GM18498 (cell line): ENCODE data around the gene RHEX.
"Not testable (repeated sequence)": the region's sequence is repeated elsewhere in the genome, so short reads cannot be mapped to it uniquely, and the experiment has no call there.

Experiments
- ATAC-seq: cut with Tn5 transposase; IDR thresholded peaks from one replicate; pipeline ENCODE4 v1.9.1; 2021; ENCODE audit warnings: mild to moderate bottlenecking, moderate library complexity; ENCODE audit not compliant: unreplicated experiment

Gene RHEX

DNA sequence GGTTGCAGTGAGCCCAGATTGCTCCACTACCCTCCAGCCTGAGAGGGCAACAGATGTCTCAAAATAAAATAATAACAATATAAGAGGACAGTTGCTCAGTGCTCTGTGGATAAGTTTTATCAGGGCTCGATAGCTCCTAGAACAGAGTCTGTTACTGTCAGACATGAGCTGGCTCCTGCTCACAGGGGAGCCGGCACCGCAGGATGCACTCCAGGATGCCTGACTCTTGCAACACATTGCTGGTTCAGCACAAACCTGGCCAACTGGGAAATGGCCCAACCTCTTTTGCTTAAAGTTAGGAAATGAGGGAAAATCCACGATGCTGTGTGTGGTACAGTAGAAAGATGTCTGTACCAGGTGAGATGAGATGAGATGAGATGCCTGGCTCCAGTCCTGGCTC, 23.5 kb upstream of the RHEX start:
- ATAC-seq, result no peak

DNA sequence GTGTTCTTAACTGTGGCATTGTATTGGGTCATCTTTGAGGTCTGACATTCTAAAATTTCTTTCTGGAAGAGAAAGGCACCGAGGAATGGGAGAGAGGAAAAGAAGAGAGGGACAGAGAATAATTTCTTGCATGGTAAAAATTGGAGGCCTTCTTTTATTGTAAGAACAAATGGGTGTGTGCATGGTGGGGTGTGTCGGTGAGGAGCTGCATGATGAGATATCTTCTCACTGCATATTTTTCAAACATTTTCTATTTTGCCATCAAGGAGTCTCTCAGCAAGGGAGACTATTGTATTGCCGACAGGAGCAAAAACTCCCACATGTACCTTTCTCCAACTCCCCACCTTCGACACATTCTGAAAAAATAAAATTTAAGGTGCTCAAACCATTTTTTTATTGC, 22.8 kb upstream of the RHEX start:
- no peak for ATAC-seq

DNA sequence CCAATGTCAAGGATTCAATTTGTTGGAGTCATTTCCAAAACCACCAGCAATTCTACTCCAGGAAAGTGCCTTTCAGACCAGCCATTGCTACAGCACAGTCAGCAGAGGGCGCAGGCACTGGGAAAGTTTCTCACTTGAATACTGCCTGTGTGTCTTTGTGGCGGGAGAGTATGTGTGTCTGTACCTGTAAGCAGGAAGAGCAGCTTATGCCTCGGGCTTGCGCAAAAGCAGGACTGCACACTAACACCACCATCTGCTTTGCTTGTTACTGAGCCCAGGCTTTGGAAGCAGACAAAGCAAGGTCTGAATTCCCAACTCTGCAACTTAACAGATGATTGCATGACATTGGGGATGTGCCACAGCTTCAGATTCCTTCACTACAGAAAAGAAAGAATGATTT, 22.3 kb upstream of the RHEX start:
- peak; percentile 74 for ATAC-seq

DNA sequence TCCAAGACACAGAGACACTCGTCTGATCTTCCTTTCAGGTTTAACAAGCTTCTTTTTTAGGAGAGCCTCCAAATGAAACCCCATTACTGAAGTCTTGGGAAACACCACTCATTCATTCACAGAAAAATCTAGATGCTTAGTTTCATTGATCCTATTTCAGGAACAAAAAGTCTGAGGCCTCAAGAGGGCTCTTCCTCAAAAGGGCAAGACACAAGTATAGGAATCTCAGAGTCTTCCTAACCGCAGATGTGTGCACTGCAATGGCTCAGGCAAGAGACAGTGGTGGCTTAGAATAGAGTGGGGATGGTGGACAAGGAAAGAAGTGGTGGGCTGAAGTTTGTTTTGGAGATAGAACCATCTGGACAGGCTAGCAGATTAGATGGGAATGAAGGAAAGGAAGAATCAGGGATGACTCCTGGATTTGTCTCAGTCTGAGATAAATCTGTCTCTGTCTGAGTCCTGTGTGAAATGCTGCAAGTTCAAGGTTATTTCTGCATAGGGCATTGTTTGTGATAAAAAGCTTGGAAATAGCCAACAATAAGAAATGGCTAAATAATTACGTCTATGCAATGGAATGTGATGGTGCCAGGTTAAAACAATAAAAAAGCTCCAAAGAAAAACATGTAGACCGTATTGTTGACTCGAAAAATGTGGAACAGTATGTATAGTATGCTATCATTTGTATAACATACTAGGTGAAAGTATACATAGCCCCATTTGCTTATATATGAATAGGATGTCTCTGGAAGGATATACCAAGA, 20.4 kb upstream of the RHEX start:
- no peak for ATAC-seq

DNA sequence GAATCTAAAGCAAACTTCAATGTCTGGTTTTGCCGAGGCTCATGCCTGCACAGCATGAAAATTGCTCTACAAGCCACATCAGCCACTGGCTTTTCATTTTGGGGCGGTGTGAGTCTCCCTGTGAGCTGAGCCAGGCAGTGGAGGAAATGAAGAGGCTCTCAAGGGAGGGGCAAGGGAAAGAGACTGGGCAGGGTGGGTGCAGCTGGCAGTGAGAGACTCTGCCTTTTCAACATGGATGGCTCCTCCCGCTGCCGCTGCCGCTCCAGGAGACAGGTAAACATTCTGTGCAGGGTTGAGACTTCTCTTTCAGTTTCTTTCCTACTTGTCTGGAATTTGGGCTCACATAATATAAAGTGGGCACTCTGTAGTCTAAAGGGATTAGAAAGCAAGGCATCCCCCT, 17.9 kb upstream of the RHEX start:
- no peak for ATAC-seq

DNA sequence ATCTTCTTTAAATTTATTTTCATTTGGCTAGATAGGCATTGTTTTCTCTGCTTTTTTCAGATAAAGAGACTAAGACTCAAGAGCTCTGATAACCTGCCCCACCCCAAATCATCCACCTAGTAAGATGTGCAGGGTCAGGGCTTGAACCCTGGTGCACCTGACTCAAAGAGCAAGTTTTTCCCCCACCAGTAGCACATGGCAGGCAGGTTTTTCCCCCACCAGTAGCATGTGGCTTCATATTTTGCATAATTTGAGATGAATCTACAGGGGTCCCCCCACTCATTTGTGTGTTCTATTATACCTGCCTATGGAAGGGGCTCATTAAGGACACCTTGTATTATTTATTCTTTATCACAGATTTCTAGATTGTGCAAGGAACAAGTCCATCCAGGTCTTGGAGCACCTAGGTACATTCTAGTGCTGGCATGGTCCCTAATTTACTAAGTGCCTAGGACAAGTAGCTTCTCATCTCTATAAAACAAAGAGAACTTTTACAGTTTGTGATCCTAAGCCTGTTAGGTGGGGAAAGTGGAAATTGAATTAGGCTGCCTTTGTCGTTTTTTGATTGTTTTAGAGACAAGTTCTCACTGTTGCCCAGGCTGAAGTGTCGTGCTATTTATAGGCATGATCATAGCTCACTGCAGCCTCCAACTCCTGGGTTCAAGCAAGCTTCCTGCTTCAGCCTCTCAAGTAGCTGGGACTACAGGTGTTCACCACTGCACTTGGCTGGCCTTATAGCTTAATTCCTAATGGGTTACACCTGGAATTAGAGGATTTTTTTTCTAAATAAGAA, 16.1 kb upstream of the RHEX start:
- ATAC-seq, result no peak

DNA sequence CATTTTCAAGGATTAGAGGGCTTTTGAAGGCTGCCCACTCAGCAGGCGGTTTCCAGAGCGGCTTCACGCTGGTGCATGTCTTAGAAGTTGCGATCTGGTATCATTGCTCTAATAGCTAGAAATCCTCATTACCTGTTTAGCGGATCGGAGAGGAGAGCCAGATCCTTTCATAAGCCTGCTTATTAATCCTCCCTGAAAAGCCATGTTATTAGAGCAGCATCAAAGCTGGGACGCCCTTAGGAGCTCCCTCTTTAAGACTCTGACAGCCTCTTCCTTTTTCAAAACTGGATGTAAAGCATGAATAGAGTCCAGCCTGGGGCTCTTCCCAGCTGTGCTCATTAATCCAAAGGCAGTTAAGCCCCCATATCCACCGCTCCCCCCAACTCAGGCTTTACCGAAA, 15.4 kb upstream of the RHEX start:
- ATAC-seq, result no peak

DNA sequence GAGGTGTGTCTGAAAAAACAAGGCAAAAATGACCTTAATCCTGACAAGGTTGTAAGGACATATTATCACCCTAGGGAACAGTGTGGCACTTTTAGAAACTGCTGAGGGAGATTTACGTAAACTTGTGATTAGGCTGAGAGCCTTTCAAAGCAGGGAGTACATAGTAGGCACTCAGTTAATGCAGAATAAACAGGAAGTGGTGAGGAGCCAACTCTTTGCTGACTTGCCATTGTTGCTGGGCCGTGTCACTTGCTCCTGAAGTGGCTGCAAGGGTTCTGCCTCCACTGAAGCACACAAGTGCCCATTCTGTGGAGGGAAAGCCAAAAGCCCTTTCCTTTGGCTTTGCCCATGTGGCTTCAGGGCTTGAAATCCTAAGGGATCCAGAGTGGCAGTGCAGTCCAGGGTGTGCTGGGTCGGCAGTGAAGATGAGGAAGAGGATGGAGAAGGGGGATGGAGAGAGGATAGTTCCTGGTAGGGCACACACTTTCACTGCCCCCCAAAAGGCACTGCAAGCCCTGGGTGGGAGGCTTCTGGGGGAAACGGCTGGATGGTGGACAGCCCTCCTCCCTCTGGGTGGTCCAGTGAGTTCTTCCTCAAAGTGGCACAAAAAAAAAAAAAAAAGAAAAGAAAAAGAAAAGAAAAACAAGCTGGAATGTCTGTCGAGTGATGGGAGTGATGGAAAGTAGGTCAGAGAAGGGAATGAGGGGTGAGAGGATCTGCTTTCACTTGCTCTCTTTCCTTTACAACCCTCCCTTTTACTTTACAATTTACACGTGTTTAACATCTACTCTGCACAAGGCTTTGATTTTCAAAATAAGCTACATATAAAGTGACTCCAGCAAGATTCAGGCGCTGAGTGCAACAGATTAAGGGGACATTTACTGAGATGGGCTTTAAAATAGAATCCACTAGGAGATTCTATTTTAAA, 13.7 kb upstream of the RHEX start:
- no peak for ATAC-seq

DNA sequence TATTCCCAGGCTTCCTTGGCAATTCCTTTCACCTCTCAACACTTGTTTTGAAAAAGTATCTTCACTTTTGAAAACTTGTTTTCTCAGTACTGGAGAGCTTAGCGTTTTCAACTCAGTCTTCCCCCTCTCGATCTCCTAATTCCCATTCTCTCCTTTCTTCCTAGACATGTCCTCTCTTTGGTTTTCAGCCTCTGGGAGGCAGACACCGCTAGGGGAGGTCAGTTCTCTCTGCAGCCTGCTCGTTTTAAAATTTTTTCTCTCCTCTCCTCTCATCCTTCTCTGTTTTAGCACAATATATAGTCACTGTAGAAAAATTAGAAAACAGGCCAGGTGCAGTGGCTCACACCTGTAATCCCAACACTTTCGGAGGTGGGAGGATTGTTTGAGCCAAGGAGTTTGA, 12.6 kb upstream of the RHEX start:
- no peak for ATAC-seq

DNA sequence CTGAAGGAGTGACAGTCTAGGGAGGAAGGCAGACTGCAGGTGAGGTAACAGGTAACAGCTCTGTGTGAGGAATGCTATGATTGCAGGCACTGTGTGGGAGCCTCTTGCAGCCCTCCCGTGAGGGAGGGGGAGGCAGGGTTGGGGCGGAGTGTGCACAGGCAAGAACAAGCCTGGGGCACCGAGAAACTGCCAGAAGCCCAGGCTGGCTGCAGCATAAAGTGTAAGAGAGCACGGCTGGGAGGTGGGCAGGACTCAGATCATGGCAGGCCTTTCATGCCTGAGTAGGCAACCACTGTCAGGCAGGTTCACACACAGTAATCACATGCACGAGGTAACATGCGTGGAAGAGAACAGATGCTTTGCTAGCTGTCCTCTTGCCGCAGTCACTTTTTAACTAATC, 11.3 kb upstream of the RHEX start:
- ATAC-seq, result peak; percentile 78

DNA sequence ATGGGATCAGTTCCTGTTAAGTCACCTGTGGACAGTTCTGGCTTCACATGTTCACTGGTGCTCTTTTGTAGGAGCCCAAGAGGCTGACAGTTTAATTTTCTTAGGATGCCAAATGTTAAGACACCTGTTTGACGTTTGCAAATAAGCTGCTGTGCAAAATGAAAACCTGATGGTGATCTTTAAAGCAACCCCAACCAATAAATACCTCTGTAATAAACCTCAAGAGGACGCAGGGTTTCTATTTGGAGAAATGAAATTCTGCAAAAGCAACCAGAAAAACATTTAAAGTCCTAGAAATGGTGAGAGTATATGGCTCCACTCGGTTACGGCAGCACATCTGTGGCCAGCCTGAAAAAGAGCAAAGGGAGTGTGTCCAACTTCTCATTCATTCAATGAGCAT, 5.7 kb upstream of the RHEX start:
- no peak for ATAC-seq

DNA sequence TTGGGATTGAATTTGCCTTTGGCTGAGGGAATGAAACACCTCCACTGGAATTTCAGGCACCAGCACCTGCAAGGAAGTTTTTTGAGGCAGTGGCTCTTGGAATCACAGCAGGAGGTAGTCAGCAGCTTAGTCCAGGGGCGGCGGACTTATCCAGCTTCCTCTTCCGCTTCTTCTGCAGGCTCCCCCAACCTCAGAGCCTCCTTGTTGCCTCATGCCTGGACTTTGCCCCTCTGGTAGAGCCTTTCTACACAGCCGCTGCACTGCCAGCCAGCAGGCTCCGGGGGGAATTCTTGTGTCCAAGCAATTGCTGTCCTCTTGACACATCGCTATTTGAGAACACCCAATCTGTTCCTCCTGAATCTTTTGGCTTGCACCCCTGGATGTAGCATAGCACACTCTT, 4.4 kb upstream of the RHEX start:
- no peak for ATAC-seq

DNA sequence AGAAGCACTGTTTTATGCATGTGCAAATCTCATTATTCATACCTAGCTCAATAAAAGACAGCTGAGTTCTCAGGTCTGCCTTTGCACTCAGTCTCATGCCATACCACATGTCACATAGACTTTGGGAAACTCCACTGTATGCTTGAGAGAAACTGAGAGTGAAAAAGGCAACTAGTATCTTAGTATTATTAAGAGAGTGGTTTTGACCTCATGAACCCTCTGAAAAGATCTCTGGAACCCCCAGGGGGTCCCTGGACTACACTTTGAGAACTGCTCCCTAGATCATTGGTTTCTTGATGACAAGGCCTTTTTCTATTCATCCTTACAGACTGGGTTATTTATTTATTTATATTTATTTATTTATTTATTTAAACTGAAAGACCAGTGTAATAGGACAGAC, 3.7 kb upstream of the RHEX start:
- peak; percentile 49 for ATAC-seq

DNA sequence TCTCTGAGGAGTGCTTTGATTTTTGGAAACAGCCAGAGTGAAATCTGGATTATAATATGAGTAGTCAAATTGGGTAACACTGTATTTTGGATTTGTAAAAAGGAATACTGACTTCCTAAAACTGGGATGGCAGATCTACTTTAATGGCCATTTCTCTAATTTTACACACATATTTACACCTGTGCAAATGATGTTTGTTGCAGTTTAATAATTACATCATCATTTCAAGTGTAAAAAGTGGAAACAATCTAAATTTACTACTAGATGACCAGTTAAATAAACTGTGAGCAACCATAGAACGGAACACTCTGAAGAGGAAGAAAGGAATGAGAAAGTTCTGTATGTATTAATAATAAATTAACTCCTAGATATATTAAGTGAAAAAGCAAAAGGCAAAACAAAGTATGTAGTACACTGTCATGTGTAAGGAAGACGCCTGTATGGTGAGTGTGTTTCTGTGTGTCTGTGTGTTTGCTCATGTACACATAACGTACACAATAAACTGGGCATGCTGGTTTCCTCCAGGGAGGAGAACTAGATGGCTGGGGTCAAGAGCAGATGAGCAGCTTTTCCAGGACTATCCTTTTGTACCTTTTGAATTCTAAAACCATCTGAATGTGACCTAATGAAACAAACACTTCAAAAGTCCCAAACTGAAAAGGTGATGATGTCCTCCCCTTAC, 2.9 kb upstream of the RHEX start:
- no peak for ATAC-seq

DNA sequence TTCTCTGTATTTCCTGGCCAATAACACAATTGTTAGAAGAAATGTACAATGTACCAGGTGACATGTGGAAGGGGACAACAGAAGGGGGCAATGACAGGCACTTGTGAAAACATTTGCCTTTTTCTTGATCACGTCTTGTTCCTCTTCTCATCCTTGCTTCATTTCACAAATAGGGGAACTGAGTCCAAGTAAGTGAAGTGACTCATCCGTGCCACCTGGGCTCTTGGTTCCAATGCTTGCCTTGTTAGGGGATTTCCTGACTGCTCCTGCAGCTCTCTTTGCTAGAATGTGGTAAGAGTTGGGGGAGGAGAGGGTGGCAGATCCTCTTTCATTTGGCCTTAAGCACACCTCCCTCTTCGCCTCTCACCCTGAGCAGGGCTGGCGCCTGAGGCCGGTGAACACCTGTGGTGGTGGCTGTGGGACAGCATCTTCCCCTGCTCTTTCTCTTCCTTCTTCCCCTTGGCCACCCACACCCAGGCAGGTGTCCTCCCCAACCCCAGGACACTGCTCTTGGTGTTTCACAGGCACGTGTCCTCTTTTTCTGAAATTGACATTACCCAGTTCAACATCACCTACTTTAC, 2.2 kb upstream of the RHEX start:
- ATAC-seq, result peak; percentile 87

DNA sequence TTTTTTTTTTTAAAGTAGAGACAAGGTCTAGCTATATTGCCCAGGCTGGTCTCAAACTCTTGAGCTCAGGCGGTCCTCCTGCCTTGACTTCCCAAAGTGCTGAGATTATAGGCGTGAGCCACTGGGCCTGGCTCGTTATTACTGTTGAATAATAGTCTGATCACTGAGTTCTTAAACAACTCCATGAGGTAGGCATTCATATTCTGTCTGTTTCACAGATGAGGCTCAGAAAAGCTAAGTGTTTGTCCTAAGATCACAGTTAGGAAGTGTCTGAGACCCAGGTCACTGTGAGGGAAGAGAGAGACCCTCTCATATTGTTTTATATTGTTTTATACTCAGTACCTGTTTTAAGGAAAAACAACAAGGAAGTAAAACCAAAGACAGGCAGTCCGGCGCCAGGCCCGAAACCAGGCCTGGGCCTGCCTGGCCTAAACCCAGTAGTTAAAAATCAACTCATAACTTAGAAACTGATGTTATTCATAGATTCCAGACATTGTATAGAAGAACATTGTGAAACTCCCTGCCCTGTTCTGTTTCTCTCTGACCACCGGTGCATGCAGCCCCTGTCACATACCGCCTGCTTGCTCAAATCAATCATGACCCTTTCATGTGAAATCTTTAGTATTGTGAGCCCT, 625 bp upstream of the RHEX start:
- ATAC-seq, result not testable (repeated sequence)

DNA sequence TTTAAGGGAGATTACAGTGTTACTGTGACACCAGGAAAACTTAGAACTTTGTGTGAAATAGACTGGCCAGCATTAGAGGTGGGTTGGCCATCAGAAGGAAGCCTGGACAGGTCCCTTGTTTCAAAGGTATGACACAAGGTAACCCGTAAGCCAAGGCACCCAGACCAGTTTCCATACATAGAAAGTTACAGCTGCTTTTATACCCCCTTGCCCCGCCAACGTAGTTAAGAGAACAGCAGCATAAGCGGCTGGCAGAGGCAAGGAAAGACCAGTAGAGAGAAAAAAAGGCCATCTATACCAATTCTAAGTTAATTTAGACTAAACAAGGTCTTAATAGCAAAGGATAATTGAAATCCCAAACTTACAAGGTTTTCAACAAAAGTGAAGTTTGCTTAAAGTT, 643 bp downstream of the RHEX start:
- ATAC-seq, result not testable (repeated sequence)

DNA sequence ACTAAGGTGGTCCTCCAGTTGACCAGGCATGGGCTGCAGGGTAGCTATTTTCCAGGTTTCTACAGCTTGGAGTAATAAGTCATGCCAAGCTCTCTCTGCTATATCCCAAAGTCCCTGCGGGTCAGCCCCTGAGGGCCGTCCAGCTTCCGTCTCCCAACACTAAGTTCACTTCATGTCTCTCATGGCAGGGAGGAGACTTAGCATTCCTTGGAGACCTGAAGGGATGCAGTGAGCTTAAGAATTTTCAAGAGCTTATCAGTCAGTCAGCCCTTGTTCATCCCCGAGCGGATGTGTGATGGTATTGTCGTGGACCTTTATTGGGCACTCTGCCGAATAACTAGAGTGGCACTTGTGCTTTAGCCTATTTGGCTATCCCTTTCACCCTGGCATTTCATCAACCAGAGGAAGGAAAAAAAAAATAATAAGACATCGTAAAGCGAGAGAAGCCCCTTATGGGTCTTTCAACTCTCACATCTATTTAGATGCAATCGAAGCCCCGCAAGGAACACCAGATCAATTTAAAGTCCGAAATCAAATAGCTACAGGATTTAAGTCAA, 2.2 kb downstream of the RHEX start:
- not testable (repeated sequence) for ATAC-seq

DNA sequence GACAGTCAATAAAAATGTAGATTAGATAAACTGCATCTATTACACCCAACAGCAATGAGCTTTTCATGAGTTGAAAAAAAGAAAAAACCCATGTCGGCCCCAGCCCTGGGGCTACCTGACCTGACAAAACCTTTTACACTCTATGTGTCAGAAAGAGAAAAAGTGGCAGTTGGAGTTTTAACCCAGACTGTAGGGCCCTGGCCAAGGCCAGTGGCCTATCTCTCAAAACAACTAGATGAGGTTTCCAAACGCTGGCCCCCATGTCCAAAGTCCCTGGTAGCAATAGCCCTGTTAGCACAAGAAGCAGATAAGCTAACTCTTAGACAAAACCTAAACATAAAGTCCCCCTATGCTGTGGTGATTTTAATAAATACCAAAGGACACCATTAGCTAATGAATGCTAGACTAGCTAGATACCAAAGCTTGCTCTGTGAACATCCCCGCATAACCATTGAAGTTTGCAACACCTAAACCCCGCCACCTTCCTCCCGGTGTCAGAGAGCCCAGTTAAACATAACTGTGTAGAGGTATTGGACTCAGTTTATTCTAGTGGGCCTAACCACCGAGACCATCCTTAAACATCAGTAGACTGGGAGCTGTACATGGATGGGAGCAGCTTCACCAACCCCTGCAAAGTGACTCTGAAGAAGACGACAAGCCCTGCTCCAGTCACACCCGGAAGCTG, 2.8 kb downstream of the RHEX start:
- ATAC-seq, result not testable (repeated sequence)
